ENCODE measurements around the gene SUSD1. TPM values are rescaled to one million over a fixed set of nuclear protein-coding genes. Genes with fewer than 3 reads are reported as not detected.
"Not testable (repeated sequence)": the region's sequence is repeated elsewhere in the genome, so short reads cannot be mapped to it uniquely, and the experiment has no call there.

The SUSD1 gene
- total RNA-seq, 1 donor from 2014 or later: 6.8 TPM

GRCh38 chr9:112137066-112137465 lies 38.0 kb downstream of the SUSD1 start:
- intact Hi-C loops (cut with micrococcal nuclease): no loop called here

GRCh38 chr9:112135706-112136105 lies 39.4 kb downstream of the SUSD1 start:
- intact Hi-C loops (cut with micrococcal nuclease): no loop called here
- DNase-seq (no peak), ATAC-seq (peak; percentile 60)

More at GRCh38 chr9:112137066-112137465, 38.0 kb downstream of the SUSD1 start:
- ATAC-seq: no peak
- DNase-seq: no peak

GRCh38 chr9:112133806-112134205 lies 41.3 kb downstream of the SUSD1 start:
- ATAC-seq; intact Hi-C loops (cut with micrococcal nuclease); DNase-seq: not testable (repeated sequence)

GRCh38 chr9:112132356-112132755 lies 42.7 kb downstream of the SUSD1 start:
- intact Hi-C loops (cut with micrococcal nuclease): no loop called here
- no peak for ATAC-seq
- no peak for DNase-seq

GRCh38 chr9:112130997-112131396 lies 44.1 kb downstream of the SUSD1 start:
- intact Hi-C loops (cut with micrococcal nuclease): no loop called here
- DNase-seq (no peak), ATAC-seq (no peak)

GRCh38 chr9:112130347-112130746 lies 44.8 kb downstream of the SUSD1 start:
- DNase-seq (no peak), ATAC-seq (no peak)
- intact Hi-C loops (cut with micrococcal nuclease): no loop called here

- DNase-seq (no peak), ATAC-seq (no peak)
- intact Hi-C loops (cut with micrococcal nuclease): no loop called here
Observed at GRCh38 chr9:112129246-112129645, 45.9 kb downstream of the SUSD1 start.

- ATAC-seq; intact Hi-C loops (cut with micrococcal nuclease); DNase-seq: not testable (repeated sequence)
Observed at GRCh38 chr9:112128399-112128798, 46.7 kb downstream of the SUSD1 start.

GRCh38 chr9:112127281-112127680 lies 47.8 kb downstream of the SUSD1 start:
- intact Hi-C loops (cut with micrococcal nuclease): no loop called here
- DNase-seq (no peak), ATAC-seq (no peak)

- DNase-seq (no peak), ATAC-seq (no peak)
- intact Hi-C loops (cut with micrococcal nuclease): no loop called here
Observed at GRCh38 chr9:112125951-112126388, 49.1 kb downstream of the SUSD1 start.

GRCh38 chr9:112124156-112124555 lies 50.9 kb downstream of the SUSD1 start:
- intact Hi-C loops (cut with micrococcal nuclease): no loop called here
- no peak for ATAC-seq

GRCh38 chr9:112121633-112122032 lies 53.5 kb downstream of the SUSD1 start:
- intact Hi-C loops (cut with micrococcal nuclease): no loop called here
- ATAC-seq (no peak), DNase-seq (no peak)

More at GRCh38 chr9:112124156-112124555, 50.9 kb downstream of the SUSD1 start:
- no peak for DNase-seq

GRCh38 chr9:112120439-112120925 lies 54.6 kb downstream of the SUSD1 start:
- no peak for DNase-seq
- intact Hi-C loops (cut with micrococcal nuclease): no loop called here
- no peak for ATAC-seq

- intact Hi-C loops (cut with micrococcal nuclease): no loop called here
- DNase-seq: no peak
- ATAC-seq: no peak
Observed at GRCh38 chr9:112120030-112120341, 55.1 kb downstream of the SUSD1 start.

GRCh38 chr9:112119225-112120029 lies 55.7 kb downstream of the SUSD1 start:
- DNase-seq (no peak), ATAC-seq (no peak)
- intact Hi-C loops (cut with micrococcal nuclease): no loop called here

GRCh38 chr9:112118009-112118408 lies 57.1 kb downstream of the SUSD1 start:
- intact Hi-C loops (cut with micrococcal nuclease): no loop called here
- DNase-seq (no peak), ATAC-seq (no peak)

GRCh38 chr9:112115970-112116753 lies 58.9 kb downstream of the SUSD1 start:
- DNase-seq: no peak
- ATAC-seq: no peak
- intact Hi-C loops (cut with micrococcal nuclease): no loop called here

- DNase-seq (no peak), ATAC-seq (no peak)
- intact Hi-C loops (cut with micrococcal nuclease): no loop called here
Observed at GRCh38 chr9:112115109-112115508, 60.0 kb downstream of the SUSD1 start.

- intact Hi-C loops (cut with micrococcal nuclease): no loop called here
- no peak for DNase-seq
- ATAC-seq: no peak
Observed at GRCh38 chr9:112112941-112113681, 62.0 kb downstream of the SUSD1 start.

- intact Hi-C loops (cut with micrococcal nuclease): no loop called here
- ATAC-seq (no peak), DNase-seq (no peak)
Observed at GRCh38 chr9:112112519-112112918, 62.6 kb downstream of the SUSD1 start.

Data from left ventricle myocardium superior (tissue), 1 donor.